ENCODE results near the gene EIF1AY. TPM values are rescaled to one million over a fixed set of nuclear protein-coding genes. Genes with fewer than 3 reads are reported as not detected.

EIF1AY gene
- total and polyA plus RNA-seq, 2 of the 4 experiments (the other 2 are of a cell fraction): not detected

DNA sequence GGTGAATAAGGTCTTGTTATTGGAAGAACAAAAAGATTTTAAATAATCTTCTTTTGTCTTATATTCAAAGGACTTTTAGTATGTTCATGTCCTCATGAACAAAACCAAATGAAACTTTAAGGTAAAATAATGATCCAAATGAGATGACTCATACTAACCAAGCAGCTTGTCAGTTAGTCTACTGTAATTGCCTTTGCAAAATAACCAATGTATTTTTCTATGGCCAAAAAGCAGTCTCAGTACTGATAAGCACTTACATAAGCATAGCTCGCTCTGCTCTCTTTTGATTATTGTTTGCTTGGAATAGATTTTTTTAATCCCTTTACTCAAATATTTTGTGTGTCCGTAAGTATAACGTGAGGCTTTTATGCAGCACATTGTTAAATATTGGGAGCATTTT, 4.3 kb upstream of the EIF1AY start:
- no peak overlapping the region for H2BK15ac ChIP-seq (ENCODE audit: low read depth, low read length)
- H4K20me1 ChIP-seq (ENCODE audit: insufficient read depth, low read length): no peaks in the 10 kb centered on the region
- H2AK5ac ChIP-seq (ENCODE audit: low read depth, low read length): no peak overlapping the region
- no peak overlapping the region for H2AFZ ChIP-seq (replicated peaks; ENCODE audit: low read length, poor library complexity)
- ATAC-seq (ENCODE audit: low read depth): no peak
- TF ChIP-seq MXI1 (IDR thresholded peaks at IDR 0.05; ENCODE audit: borderline replicate concordance, low read depth, low read length) (no peak), SMC3 (IDR thresholded peaks at IDR 0.05; ENCODE audit: low read depth, low read length) (no peak), RFX5 (IDR thresholded peaks at IDR 0.05; ENCODE audit: low read depth, low read length) (no peak), NFE2L2 (IDR thresholded peaks at IDR 0.05; ENCODE audit: low read depth, low read length) (no peak), FOS (IDR thresholded peaks at IDR 0.05; ENCODE audit: low read depth, low read length) (no peak), CHD1 (IDR thresholded peaks at IDR 0.05; ENCODE audit: low read depth, low read length) (no peak), MAZ (IDR thresholded peaks at IDR 0.05; ENCODE audit: borderline replicate concordance, low read depth, low read length) (no peak), RCOR1 (IDR thresholded peaks at IDR 0.05; ENCODE audit: insufficient replicate concordance, low read length) (no peak), MAFK (IDR thresholded peaks at IDR 0.05; ENCODE audit: low read depth, low read length) (no peak), POLR2A (IDR thresholded peaks at IDR 0.05; ENCODE audit: low read depth, low read length) (no peak), RAD21 (IDR thresholded peaks at IDR 0.05; ENCODE audit: low read length) (no peak), BHLHE40 (IDR thresholded peaks at IDR 0.05; ENCODE audit: low read depth, low read length) (no peak), CEBPB (IDR thresholded peaks at IDR 0.05; ENCODE audit: low read depth, low read length) (no peak)
- TF ChIP-seq, protein P1, sequence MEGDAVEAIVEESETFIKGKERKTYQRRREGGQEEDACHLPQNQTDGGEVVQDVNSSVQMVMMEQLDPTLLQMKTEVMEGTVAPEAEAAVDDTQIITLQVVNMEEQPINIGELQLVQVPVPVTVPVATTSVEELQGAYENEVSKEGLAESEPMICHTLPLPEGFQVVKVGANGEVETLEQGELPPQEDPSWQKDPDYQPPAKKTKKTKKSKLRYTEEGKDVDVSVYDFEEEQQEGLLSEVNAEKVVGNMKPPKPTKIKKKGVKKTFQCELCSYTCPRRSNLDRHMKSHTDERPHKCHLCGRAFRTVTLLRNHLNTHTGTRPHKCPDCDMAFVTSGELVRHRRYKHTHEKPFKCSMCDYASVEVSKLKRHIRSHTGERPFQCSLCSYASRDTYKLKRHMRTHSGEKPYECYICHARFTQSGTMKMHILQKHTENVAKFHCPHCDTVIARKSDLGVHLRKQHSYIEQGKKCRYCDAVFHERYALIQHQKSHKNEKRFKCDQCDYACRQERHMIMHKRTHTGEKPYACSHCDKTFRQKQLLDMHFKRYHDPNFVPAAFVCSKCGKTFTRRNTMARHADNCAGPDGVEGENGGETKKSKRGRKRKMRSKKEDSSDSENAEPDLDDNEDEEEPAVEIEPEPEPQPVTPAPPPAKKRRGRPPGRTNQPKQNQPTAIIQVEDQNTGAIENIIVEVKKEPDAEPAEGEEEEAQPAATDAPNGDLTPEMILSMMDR (conservative IDR thresholded peaks at IDR 0.05; ENCODE audit: low read depth, low read length): no peak
- TF ChIP-seq, protein P2, sequence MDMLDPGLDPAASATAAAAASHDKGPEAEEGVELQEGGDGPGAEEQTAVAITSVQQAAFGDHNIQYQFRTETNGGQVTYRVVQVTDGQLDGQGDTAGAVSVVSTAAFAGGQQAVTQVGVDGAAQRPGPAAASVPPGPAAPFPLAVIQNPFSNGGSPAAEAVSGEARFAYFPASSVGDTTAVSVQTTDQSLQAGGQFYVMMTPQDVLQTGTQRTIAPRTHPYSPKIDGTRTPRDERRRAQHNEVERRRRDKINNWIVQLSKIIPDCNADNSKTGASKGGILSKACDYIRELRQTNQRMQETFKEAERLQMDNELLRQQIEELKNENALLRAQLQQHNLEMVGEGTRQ (IDR thresholded peaks at IDR 0.05; ENCODE audit: low read depth, low read length): no peak
- TF ChIP-seq, protein P3, sequence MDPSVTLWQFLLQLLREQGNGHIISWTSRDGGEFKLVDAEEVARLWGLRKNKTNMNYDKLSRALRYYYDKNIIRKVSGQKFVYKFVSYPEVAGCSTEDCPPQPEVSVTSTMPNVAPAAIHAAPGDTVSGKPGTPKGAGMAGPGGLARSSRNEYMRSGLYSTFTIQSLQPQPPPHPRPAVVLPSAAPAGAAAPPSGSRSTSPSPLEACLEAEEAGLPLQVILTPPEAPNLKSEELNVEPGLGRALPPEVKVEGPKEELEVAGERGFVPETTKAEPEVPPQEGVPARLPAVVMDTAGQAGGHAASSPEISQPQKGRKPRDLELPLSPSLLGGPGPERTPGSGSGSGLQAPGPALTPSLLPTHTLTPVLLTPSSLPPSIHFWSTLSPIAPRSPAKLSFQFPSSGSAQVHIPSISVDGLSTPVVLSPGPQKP (IDR thresholded peaks at IDR 0.05; ENCODE audit: borderline replicate concordance, low read depth, low read length): no peak
- no peak overlapping the region for H3K4ac ChIP-seq (ENCODE audit: low read depth, low read length)
- no CpG with 5 or more reads among the region's 3 CpGs for WGBS, 2 experiments (ENCODE audit: extremely low coverage in 2 of 2, insufficient read length in 1 of 2)
- H3K4me3 ChIP-seq (ENCODE audit: insufficient read depth, low read depth, low read length): no peak overlapping the region
- no peak overlapping the region for H2BK20ac ChIP-seq (ENCODE audit: low read depth, low read length)
- H3K18ac ChIP-seq (ENCODE audit: low read depth, low read length): no peak overlapping the region
- ChIA-PET CTCF (no interaction called here), POLR2A (ENCODE audit: unreplicated experiment) (no interaction called here)
- no peaks in the 10 kb centered on the region for H3K36me3 ChIP-seq (ENCODE audit: control insufficient read depth, insufficient read depth, low read length)
- H3K9me1 ChIP-seq (ENCODE audit: insufficient read depth, low read length): no peaks in the 10 kb centered on the region
- H3K14ac ChIP-seq (replicated peaks; ENCODE audit: low read depth, low read length): no peak overlapping the region
- no peak overlapping the region for H3K23ac ChIP-seq (ENCODE audit: low read depth, low read length)
- no peak overlapping the region for H2BK120ac ChIP-seq (ENCODE audit: low read depth, low read length)
- no peaks in the 10 kb centered on the region for H3K9me3 ChIP-seq (ENCODE audit: control insufficient read depth, insufficient read depth, low read length)
- no TSS peak for BruUV-seq (replicated peaks)
- no peak overlapping the region for H3K9ac ChIP-seq (ENCODE audit: low read depth, low read length)
- no peak overlapping the region for H3K4me2 ChIP-seq (ENCODE audit: low read depth, low read length)
- no peak overlapping the region for H2AK9ac ChIP-seq (replicated peaks; ENCODE audit: low read depth, low read length, poor library complexity)
- H3K56ac ChIP-seq (ENCODE audit: extremely low read depth, insufficient read depth, low read length): no peak overlapping the region
- no peak overlapping the region for H4K5ac ChIP-seq (ENCODE audit: low read depth, low read length)
- no peak overlapping the region for H4K8ac ChIP-seq (ENCODE audit: low read depth in 2 of 2, low read length in 2 of 2)
- H2BK5ac ChIP-seq (ENCODE audit: low read depth, low read length, poor library complexity, severe bottlenecking): no peak overlapping the region
- in situ Hi-C loops (cut with MboI; ENCODE audit: low sequenced_read_pairs) (no loop called here), intact Hi-C loops (cut with micrococcal nuclease) (no loop called here), dilution Hi-C loops (cut with HindIII; ENCODE audit: low sequenced_read_pairs, unreplicated experiment) (no loop called here)
- DNase-seq: no peak
- no peak overlapping the region for H4K91ac ChIP-seq (ENCODE audit: insufficient read depth, low read depth, low read length)
- no peaks in the 10 kb centered on the region for H3K4me1 ChIP-seq (ENCODE audit: control insufficient read depth, insufficient read depth, low read length)
- H3K27ac ChIP-seq (ENCODE audit: insufficient read depth, low read length): no peak overlapping the region
- no peaks in the 10 kb centered on the region for H3K27me3 ChIP-seq (ENCODE audit: control insufficient read depth, insufficient read depth, low read length)
- H3K79me1 ChIP-seq (ENCODE audit: low read depth in 1 of 2, low read length in 2 of 2): no peaks in the 10 kb centered on the region

Measured in IMR-90 (cell line).